Activated CD4-positive, alpha-beta T cell treated with anti-CD3 and anti-CD28 coated beads, Interleukin-2, amount 50 U/mL, for 4 hours (primary cell): ENCODE data around the gene DAB2.
"Not testable (repeated sequence)": the region's sequence is repeated elsewhere in the genome, so short reads cannot be mapped to it uniquely, and the experiment has no call there.

ENCODE experiments used
- DNase-seq, 2 experiments: peaks; one replicate each; pipeline ENCODE4 v3.0.0-alpha.2; 2020

DAB2 gene

GRCh38 chr5:39376293-39376714 is 48.5 kb downstream of the DAB2 start:
- DNase-seq = peak in 1 of 2 experiments; percentile 1

GRCh38 chr5:39373791-39374190 is 51.0 kb downstream of the DAB2 start:
- no peak for DNase-seq

GRCh38 chr5:39371367-39371635 is 53.5 kb downstream of the DAB2 start:
- DNase-seq = no peak

GRCh38 chr5:39370555-39371366 is 54.0 kb downstream of the DAB2 start:
- DNase-seq = no peak

GRCh38 chr5:39369123-39369815 is 55.5 kb downstream of the DAB2 start:
- no peak for DNase-seq

GRCh38 chr5:39368116-39368515 is 56.7 kb downstream of the DAB2 start:
- DNase-seq = no peak

- DNase-seq = no peak
Observed at GRCh38 chr5:39367711-39368110, 57.1 kb downstream of the DAB2 start.

GRCh38 chr5:39364367-39364766 is 60.4 kb downstream of the DAB2 start, which contains the start of gene C9:
C9 (minus strand) TSS chr5:39364495; CDS start chr5:39364464, 31 bp downstream.
- no peak for DNase-seq

- DNase-seq = no peak
Observed at GRCh38 chr5:39363217-39363616, 61.6 kb downstream of the DAB2 start.

- DNase-seq = no peak
Observed at GRCh38 chr5:39362646-39363045, 62.1 kb downstream of the DAB2 start.

GRCh38 chr5:39361306-39361705 is 63.5 kb downstream of the DAB2 start:
- DNase-seq = no peak

- DNase-seq = no peak
Observed at GRCh38 chr5:39360471-39361111, 64.2 kb downstream of the DAB2 start.

- DNase-seq = no peak
Observed at GRCh38 chr5:39356263-39356662, 68.5 kb downstream of the DAB2 start.

- DNase-seq = no peak
Observed at GRCh38 chr5:39355324-39355723, 69.5 kb downstream of the DAB2 start.

GRCh38 chr5:39353717-39354399 is 70.9 kb downstream of the DAB2 start:
- no peak for DNase-seq

- DNase-seq = no peak
Observed at GRCh38 chr5:39352951-39353350, 71.8 kb downstream of the DAB2 start.

- no peak for DNase-seq
Observed at GRCh38 chr5:39352170-39352569, 72.6 kb downstream of the DAB2 start.

- no peak for DNase-seq
Observed at GRCh38 chr5:39349484-39349883, 75.3 kb downstream of the DAB2 start.

GRCh38 chr5:39342460-39342859 is 82.3 kb downstream of the DAB2 start:
- DNase-seq = no peak

- DNase-seq = no peak
Observed at GRCh38 chr5:39341896-39342295, 82.9 kb downstream of the DAB2 start.

GRCh38 chr5:39340506-39340905 is 84.3 kb downstream of the DAB2 start:
- no peak for DNase-seq

- DNase-seq = no peak
Observed at GRCh38 chr5:39337252-39337915, 87.4 kb downstream of the DAB2 start.

- not testable (repeated sequence) for DNase-seq
Observed at GRCh38 chr5:39334296-39334695, 90.5 kb downstream of the DAB2 start.
